ENCODE results near the gene EIF4H. TPM values are rescaled to one million over a fixed set of nuclear protein-coding genes. Genes with fewer than 3 reads are reported as not detected.

EIF4H gene
- polyA plus RNA-seq, result 100 to 1,000 TPM; 182 to 223 (median 193) TPM

- 0 to 1% (median 0%) methylated on average over 61 to 95 of the region's 95 CpGs for WGBS, 3 donors
- H3K27ac ChIP-seq (ENCODE audit: low read depth, low read length), result peak within 1 kb of the TSS; percentile 87
Observed at GRCh38 chr7:74173866-74174605, at the start of gene EIF4H. EIF4H (plus strand) TSS chr7:74174356; CDS start chr7:74174384, 28 bp downstream.

DNA sequence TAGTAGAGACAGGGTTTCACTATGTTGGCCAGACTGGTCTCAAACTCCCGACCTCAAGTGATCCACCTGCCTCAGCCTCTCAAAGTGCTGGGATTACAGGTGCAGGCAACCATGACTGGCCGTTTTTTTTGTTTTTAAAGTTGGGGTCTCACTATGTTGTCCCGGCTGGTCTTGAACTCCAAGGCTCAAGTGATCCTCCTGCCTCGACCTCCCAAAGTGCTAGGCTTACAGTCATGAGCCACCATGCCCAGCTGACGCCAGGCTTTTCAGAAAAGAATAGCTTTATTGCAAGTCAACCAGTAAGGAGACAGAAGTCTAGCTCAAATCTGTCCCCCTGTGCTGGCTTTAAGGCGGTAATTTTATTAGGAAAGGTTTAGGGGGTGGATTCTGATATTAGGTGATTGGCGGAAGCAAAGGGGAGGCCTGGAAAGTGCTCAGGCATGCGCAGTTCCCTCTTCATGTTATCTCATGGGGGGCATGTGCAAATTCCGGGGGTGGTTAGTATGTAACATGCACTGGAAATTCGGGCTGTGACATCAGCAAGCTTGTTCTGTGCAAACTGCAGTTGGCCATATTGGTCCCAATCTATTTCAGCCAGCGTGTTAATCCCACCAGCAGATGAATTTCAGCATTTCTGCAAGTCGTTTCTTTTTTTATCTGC is 47.8 kb upstream of the EIF4H start:
- no peak overlapping the region for H3K27ac ChIP-seq (ENCODE audit: low read depth, low read length)
- 80 to 82% (median 81%) methylated on average over 12 of the region's 12 CpGs for WGBS, 3 donors

DNA sequence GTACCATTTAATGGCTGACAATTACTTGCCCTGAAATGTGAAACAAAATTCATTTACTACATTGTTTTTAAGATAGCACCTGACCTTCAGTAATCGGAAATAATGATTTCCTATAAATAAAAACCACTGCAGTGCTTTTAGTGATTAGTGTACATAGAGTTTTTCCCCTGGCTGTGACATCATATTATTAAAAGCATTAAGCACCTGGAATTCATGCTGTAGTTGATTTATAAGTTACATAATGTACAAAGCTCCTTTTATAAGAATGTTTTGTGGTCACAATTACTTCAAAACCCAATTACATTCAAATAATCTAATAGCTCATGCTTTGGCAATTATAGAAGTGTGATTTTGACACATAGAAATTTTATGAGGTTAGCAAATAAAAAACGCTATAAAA is 44.3 kb upstream of the EIF4H start:
- WGBS, 3 donors, result 31 to 54% (median 47%) methylated on average over 2 of the region's 2 CpGs
- no peak overlapping the region for H3K27ac ChIP-seq (ENCODE audit: low read depth, low read length)

DNA sequence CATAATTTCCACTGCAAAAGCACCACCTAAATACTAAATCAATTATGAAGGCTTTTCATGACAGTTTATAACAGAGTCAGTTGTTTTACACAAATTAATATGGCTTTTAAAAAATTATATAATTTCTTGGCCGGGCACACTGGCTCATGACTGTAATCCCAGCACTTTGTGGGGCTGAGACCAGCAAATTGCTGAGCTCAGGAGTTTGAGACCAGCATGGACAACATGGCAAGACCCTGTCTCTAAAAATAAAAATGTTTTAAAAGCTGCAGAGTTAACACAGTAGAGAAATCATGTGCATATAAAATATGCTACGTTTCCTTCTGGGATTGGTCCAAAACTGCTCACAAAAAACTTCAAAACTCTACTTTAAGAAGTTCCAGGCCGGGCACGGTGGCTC is 43.6 kb upstream of the EIF4H start:
- no peak overlapping the region for H3K27ac ChIP-seq (ENCODE audit: low read depth, low read length)
- WGBS, 3 donors, result 53 to 72% (median 67%) methylated on average over 4 of the region's 4 CpGs

GRCh38 chr7:74134117-74134620 is 40.0 kb upstream of the EIF4H start:
- 47 to 83% (median 55%) methylated on average over 8 of the region's 8 CpGs for WGBS, 3 donors
- no peak overlapping the region for H3K27ac ChIP-seq (ENCODE audit: low read depth, low read length)

GRCh38 chr7:74138334-74138867 is 35.8 kb upstream of the EIF4H start:
- H3K27ac ChIP-seq (ENCODE audit: low read depth, low read length), result no peak overlapping the region
- 89 to 94% (median 90%) methylated on average over 12 of the region's 12 CpGs for WGBS, 3 donors

DNA sequence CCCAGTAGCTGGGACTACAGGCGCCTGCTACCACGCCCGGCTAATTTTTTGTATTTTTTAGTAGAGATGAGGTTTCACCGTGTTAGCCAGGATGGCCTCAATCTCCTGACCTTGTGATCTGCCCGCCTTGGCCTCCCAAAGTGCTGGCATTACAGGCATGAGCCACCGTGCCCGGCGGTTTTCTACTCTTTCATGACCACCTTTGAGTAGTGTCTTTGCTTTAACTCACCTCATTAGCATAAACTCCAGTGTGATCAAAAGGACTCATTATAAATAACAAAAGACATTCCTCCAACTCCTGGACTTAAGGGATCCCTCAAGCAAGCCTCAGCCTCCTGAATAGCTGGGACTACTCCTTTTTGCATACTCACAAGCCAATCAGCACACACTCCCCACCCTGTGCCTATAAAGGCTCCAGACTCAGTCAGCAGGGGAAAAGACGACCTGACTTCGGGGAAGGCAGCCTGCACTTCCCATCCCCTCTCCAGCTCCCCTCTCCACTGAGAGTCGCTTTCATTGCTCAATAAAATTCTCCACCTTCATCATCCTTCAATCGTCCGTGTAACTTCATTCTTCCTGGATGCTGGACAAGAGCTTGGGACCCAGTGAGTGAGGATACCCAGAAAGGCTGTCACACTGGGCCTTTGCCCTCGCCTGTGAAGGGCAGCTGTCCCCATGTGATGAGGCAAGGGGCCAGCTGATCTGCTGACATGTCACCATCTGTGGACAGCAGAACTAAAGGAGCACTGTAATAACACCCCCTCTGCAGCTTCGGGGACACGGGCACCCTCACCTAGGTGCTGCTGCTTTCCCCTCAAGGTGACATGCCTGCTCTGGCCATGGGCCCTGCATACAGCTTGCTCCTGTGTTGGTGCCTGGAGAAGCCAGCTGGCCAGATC is 35.0 kb upstream of the EIF4H start:
- no peak overlapping the region for H3K27ac ChIP-seq (ENCODE audit: low read depth, low read length)
- WGBS, 3 donors, result 81 to 95% (median 92%) methylated on average over 16 of the region's 16 CpGs

DNA sequence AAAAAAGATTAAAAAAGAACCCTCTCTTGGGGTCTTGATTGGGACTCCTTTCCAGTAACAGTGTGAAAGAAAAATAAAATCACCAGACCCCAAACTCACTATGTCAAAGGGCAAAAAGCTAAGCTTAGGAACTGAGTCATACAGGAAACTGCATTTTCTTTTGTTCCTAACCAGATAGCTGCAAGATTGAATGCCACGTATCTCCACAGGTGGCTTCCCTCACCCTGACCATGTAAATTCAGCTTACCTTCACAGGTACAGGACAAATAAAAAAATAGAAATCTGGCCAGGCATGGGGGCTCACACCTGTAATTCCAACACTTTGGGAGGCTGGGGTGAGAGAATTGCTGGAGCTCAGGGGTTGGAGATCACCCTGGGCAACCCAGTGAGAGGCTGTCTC is 32.5 kb upstream of the EIF4H start:
- 31 to 84% (median 42%) methylated on average over 1 of the region's 1 CpG for WGBS, 3 donors
- H3K27ac ChIP-seq (ENCODE audit: low read depth, low read length), result no peak overlapping the region

DNA sequence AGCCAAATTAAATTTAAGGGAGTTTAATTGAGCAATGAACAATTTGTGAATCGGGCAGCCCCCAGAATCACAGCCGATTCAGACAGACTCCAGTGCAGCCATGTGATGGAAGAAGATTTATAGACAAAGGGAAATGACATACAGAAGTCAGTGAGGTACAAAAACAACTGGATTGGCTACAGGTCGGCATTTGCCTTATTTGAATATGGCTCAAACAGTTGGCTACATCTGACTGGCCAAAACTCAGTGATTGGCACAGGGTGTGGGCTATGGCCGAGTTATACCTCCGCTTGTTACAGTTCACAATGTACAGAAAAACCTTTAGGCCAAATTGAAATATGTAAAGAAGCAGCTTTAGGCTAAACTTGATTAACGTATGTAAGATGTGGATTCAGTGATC is 30.8 kb upstream of the EIF4H start:
- H3K27ac ChIP-seq (ENCODE audit: low read depth, low read length), result no peak overlapping the region
- whole genome bisulfite sequencing, 3 donors, result 68 to 85% (median 70%) methylated on average over 6 of the region's 6 CpGs

DNA sequence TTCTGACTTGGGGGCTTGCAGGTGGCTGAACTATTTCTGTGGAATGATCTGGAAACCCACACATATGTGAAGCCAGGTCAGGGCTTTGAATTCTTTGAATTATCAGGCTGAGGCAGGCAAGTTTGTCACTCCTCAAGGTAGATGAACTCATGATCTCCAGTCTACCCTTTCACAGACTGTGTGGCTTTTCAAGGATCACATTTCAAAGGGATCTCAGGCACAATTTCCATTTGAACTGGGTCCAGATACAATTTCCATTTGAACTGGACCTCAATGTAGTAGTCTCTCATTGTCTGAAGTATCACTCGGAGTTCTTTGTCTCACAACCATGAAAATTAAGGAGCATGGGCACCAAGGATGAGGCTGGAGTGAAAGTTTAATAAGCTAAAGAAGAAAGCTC is 25.7 kb upstream of the EIF4H start:
- 95 to 100% (median 97%) methylated on average over 1 of the region's 1 CpG for WGBS, 3 donors
- H3K27ac ChIP-seq (ENCODE audit: low read depth, low read length), result no peak overlapping the region

- H3K27ac ChIP-seq (ENCODE audit: low read depth, low read length), result no peak overlapping the region
- WGBS, 3 donors, result 96 to 99% (median 99%) methylated on average over 5 of the region's 5 CpGs
Observed at GRCh38 chr7:74149071-74149470, 25.1 kb upstream of the EIF4H start.

- WGBS, 3 donors, result 93 to 100% (median 95%) methylated on average over 1 of the region's 1 CpG
Observed at GRCh38 chr7:74149603-74150002, 24.6 kb upstream of the EIF4H start.

DNA sequence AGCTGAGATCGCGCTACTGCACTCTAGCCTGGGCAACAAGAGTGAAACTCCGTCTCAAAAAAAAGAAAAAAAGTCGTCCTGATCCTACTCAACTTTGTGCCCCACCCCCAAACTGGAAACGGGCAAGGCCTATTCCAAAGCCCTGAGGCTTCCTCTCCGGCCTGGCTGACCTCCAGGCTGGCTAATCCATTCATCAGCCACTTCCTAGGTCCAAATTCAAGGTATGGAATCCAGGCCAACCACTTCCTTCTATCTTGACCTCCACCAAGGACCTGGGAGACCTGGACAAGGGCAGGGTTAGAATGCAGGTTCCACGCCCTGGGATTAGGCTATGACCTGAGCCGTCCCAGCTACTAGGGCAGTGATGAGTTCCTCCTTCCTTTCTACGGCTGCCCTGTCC is 20.4 kb upstream of the EIF4H start:
- WGBS, 3 donors, result 77 to 83% (median 81%) methylated on average over 9 of the region's 9 CpGs
- H3K27ac ChIP-seq (ENCODE audit: low read depth, low read length), result no peak overlapping the region

More at GRCh38 chr7:74149603-74150002, 24.6 kb upstream of the EIF4H start:
- no peak overlapping the region for H3K27ac ChIP-seq (ENCODE audit: low read depth, low read length)

DNA sequence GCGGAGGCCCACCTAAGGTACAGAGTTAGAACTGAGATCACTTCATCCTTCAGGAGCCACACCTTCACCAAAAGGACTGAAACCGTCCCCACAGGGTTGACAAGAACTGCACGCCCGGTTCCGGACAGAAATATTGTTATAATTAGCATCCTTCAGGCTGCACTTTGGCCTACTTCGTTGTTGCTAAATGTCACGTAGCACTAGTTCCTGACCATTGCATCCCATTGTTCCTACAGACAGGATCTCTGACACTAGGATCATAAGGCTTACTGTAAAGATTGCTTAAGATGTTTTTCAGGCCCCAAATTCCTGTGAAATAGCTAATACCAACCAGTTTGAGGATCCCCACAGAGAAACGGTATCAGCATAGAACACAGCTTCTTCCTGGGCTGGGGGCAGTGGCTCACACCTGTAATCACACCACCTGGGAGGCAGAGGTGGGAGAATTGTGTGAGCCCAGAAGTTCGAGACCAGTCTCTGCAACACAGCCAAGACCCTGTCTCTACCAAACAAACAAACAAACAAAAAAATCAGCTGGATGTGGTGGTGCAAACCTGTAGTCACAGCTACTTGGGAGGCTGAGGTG is 18.3 kb upstream of the EIF4H start:
- H3K27ac ChIP-seq (ENCODE audit: low read depth, low read length), result no peak overlapping the region
- WGBS, 3 donors, result 73 to 88% (median 78%) methylated on average over 9 of the region's 9 CpGs

- 90 to 97% (median 97%) methylated on average over 9 of the region's 9 CpGs for WGBS, 3 donors
- no peak overlapping the region for H3K27ac ChIP-seq (ENCODE audit: low read depth, low read length)
Observed at GRCh38 chr7:74157605-74158004, 16.6 kb upstream of the EIF4H start.

GRCh38 chr7:74164985-74165456 is 9.1 kb upstream of the EIF4H start:
- no peak overlapping the region for H3K27ac ChIP-seq (ENCODE audit: low read depth, low read length)
- 18 to 47% (median 38%) methylated on average over 7 of the region's 7 CpGs for WGBS, 3 donors

DNA sequence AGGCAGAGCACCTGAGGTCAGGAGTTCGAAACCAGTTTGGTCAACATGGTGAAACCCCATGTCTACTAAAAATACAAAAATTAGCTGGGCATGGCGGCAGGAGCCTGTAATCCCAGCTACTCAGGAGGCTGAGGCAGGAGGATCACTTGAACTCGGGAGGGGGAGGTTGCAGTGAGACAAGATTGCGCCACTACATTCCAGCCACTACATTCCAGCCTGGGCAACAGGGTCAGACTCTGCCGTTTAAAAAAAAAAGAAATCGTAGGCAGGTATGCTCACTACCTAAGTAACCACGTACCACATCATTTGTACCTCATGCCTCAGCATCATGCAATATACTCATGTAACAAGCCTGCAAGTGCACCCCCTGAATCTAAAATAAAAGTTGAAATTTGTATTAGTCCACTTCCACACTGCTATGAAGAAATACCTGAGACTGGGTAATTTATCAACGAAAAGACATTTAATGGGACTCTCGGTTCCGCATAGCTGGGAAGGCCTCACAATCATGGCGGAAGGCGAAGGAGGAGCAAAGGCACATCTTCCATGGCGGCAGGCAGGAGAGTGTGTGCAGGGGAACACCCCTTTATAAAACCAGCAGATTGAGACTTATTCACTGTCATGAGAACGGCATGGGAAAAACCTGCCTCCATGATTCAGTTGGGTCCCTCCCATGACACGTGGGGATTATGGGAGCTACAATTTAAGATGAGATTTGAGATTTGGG is 8.1 kb upstream of the EIF4H start:
- H3K27ac ChIP-seq (ENCODE audit: low read depth, low read length), result no peak overlapping the region
- 92 to 95% (median 94%) methylated on average over 15 of the region's 15 CpGs for WGBS, 3 donors

Measured in adipose tissue (tissue), 3 donors.